ENCODE measurements around the gene COL6A3. TPM values are rescaled to one million over a fixed set of nuclear protein-coding genes. Genes with fewer than 3 reads are reported as not detected.

Gene COL6A3
- total RNA-seq, 1 experiment from 2014 or later, result 0.81 TPM

DNA sequence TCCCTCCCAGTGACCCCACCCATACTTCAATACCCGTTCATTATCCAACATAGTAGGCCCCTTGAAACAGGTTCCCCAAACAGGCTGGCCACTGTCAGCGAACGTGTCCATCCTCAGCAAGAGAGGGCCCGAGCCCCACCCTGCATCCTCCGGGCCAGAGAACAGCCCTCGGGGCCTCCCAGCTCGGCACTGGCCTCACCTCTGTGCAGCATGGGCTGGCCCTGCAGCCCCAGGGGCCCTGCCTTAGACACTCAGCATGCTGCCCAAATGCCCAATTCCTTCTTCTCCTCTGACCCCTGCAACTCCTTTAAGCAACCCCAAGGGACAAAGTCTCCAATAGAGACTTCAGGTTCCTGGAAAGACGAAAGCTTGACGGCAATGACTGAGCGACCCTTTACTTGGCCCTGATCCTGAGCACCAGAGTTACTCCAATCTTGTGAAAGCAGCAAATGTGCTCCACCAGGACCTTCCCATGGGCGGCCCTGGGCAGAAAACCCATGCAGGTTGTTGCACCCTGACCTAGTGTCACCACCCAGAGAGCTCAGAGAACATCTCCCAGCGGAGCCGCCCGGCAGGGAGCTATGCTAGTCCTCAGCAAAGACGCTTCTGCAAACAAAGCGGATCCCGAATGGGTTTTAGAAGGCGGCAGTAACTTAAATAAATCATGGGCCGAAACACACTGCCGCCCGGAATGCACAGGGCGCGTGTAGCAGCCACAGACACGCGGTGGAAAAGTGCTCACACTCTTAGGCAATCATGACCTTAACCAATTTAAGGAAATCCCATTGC lies 782 bp downstream of the COL6A3 start:
- H3K4me1 Mint-ChIP-seq, result peaks cover 17 to 27% of the 10 kb centered on the region in 2 experiments
- H3K4ac ChIP-seq (ENCODE audit: low read depth, low read length), result no peak overlapping the region
- H3K27ac ChIP-seq (ENCODE audit: insufficient read length, low read depth, low read length), result no peak overlapping the region
- no peak overlapping the region for H3K4me3 Mint-ChIP-seq
- no peak overlapping the region for H3K14ac ChIP-seq (ENCODE audit: insufficient read depth, low read length)
- H3K9ac ChIP-seq (ENCODE audit: extremely low read depth, insufficient read length, low read length), result no peak overlapping the region
- no peak overlapping the region for H4K91ac ChIP-seq (ENCODE audit: insufficient read length, low read depth, low read length)
- H3K27me3 ChIP-seq (ENCODE audit: insufficient read depth, low read length), result no peaks in the 10 kb centered on the region
- H3K4me1 ChIP-seq (ENCODE audit: insufficient read depth, low read length), result no peaks in the 10 kb centered on the region
- no peak overlapping the region for H4K8ac ChIP-seq (replicated peaks; ENCODE audit: insufficient read length, low read depth, low read length)
- H2BK12ac ChIP-seq (ENCODE audit: insufficient read length, low read depth, low read length), result no peak overlapping the region
- H2AK5ac ChIP-seq (ENCODE audit: insufficient read length, low read length), result no peak overlapping the region
- no peaks in the 10 kb centered on the region for H3K36me3 Mint-ChIP-seq (ENCODE audit: insufficient read depth in 1 of 3, low read depth in 3 of 3)
- no peak overlapping the region for H2BK15ac ChIP-seq (ENCODE audit: low read depth, low read length)
- no peaks in the 10 kb centered on the region for H3K23me2 ChIP-seq (ENCODE audit: insufficient read length, low read depth, low read length, poor library complexity, severe bottlenecking)
- H2BK120ac ChIP-seq (ENCODE audit: low read depth, low read length, poor library complexity, severe bottlenecking), result no peak overlapping the region
- H3T11ph ChIP-seq (ENCODE audit: low read length), result no peak overlapping the region
- H3K18ac ChIP-seq (ENCODE audit: insufficient read length, low read depth, low read length), result no peak overlapping the region
- H3K56ac ChIP-seq (ENCODE audit: insufficient read length, low read depth, low read length), result no peak overlapping the region
- H3K9me3 ChIP-seq (ENCODE audit: control insufficient read depth, low read depth, low read length), result no peaks in the 10 kb centered on the region
- no peaks in the 10 kb centered on the region for H4K20me1 ChIP-seq (ENCODE audit: control insufficient read depth, insufficient read depth, insufficient read length)
- H2AFZ ChIP-seq (ENCODE audit: low read length), result no peak overlapping the region
- H3K27me3 Mint-ChIP-seq (ENCODE audit: low read depth), result peaks cover 16% of the 10 kb centered on the region
- TF ChIP-seq, protein P1, sequence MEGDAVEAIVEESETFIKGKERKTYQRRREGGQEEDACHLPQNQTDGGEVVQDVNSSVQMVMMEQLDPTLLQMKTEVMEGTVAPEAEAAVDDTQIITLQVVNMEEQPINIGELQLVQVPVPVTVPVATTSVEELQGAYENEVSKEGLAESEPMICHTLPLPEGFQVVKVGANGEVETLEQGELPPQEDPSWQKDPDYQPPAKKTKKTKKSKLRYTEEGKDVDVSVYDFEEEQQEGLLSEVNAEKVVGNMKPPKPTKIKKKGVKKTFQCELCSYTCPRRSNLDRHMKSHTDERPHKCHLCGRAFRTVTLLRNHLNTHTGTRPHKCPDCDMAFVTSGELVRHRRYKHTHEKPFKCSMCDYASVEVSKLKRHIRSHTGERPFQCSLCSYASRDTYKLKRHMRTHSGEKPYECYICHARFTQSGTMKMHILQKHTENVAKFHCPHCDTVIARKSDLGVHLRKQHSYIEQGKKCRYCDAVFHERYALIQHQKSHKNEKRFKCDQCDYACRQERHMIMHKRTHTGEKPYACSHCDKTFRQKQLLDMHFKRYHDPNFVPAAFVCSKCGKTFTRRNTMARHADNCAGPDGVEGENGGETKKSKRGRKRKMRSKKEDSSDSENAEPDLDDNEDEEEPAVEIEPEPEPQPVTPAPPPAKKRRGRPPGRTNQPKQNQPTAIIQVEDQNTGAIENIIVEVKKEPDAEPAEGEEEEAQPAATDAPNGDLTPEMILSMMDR (conservative IDR thresholded peaks at IDR 0.05), result no peak
- H3K23ac ChIP-seq (ENCODE audit: insufficient read length, low read depth, low read length), result no peak overlapping the region
- no peak overlapping the region for H2BK20ac ChIP-seq (ENCODE audit: low read depth, low read length, poor library complexity, severe bottlenecking)
- no peaks in the 10 kb centered on the region for H3K9me3 Mint-ChIP-seq
- H3K4me2 ChIP-seq (ENCODE audit: insufficient read depth, insufficient read length, low read length), result no peak overlapping the region
- no peak overlapping the region for H2BK5ac ChIP-seq (ENCODE audit: insufficient read length, low read length)
- no peak overlapping the region for H4K5ac ChIP-seq (ENCODE audit: insufficient read length, low read depth, low read length)
- H3K27ac Mint-ChIP-seq, result no peak overlapping the region
- no CpG with 5 or more reads among the region's 25 CpGs for WGBS (ENCODE audit: extremely low coverage, insufficient read length, low lambda C conversion rate)
- no peak for DNase-seq
- H3K79me1 ChIP-seq (ENCODE audit: insufficient read depth, low read depth, low read length, poor library complexity, severe bottlenecking), result no peaks in the 10 kb centered on the region
- H3K79me2 ChIP-seq (ENCODE audit: insufficient read depth, low read length), result no peaks in the 10 kb centered on the region

All from H9 (cell line).